WTC11 (cell line): ENCODE measurements around the gene MUC4.
"Not testable (repeated sequence)": the region's sequence is repeated elsewhere in the genome, so short reads cannot be mapped to it uniquely, and the experiment has no call there.

ENCODE experiments used
- ZNF138 ChIP-seq: sonication (generic); formaldehyde crosslinking; conservative IDR thresholded peaks from 2 replicates; pipeline ENCODE4 v1.8.1; 2022; ENCODE audit warnings: mild to moderate bottlenecking, moderate library complexity, missing genetic modification reagents
- TF ChIP-seq, protein P1 (sequence below): fragments of 200-600 bp; IDR thresholded peaks from 2 replicates; pipeline ENCODE4 v1.8.0; 2022; ENCODE audit warnings: antibody characterized with exemption

DNA sequence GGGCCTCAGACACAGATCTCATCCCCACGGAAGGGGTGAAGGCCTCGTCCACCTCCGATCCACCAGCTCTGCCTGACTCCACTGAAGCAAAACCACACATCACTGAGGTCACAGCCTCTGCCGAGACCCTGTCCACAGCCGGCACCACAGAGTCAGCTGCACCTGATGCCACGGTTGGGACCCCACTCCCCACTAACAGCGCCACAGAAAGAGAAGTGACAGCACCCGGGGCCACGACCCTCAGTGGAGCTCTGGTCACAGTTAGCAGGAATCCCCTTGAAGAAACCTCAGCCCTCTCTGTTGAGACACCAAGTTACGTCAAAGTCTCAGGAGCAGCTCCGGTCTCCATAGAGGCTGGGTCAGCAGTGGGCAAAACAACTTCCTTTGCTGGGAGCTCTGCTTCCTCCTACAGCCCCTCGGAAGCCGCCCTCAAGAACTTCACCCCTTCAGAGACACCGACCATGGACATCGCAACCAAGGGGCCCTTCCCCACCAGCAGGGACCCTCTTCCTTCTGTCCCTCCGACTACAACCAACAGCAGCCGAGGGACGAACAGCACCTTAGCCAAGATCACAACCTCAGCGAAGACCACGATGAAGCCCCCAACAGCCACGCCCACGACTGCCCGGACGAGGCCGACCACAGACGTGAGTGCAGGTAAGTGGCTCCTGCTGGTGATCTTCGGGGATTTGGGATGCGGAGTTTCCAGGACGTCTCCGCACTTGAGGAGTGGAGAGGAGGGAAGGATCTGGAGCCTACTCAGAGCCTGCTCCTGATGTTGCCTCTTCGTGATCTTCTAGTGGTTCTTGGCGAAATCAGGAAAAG is 85.6 kb downstream of the MUC4 start:
- TF ChIP-seq, protein P1, sequence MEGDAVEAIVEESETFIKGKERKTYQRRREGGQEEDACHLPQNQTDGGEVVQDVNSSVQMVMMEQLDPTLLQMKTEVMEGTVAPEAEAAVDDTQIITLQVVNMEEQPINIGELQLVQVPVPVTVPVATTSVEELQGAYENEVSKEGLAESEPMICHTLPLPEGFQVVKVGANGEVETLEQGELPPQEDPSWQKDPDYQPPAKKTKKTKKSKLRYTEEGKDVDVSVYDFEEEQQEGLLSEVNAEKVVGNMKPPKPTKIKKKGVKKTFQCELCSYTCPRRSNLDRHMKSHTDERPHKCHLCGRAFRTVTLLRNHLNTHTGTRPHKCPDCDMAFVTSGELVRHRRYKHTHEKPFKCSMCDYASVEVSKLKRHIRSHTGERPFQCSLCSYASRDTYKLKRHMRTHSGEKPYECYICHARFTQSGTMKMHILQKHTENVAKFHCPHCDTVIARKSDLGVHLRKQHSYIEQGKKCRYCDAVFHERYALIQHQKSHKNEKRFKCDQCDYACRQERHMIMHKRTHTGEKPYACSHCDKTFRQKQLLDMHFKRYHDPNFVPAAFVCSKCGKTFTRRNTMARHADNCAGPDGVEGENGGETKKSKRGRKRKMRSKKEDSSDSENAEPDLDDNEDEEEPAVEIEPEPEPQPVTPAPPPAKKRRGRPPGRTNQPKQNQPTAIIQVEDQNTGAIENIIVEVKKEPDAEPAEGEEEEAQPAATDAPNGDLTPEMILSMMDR = not testable (repeated sequence)
- TF ChIP-seq ZNF138 (CRISPR knock-in tag) = not testable (repeated sequence)
